ENCODE measurements around the gene GABRB1. TPM values are rescaled to one million over a fixed set of nuclear protein-coding genes. Genes with fewer than 3 reads are reported as not detected.

Gene GABRB1
- total and polyA plus RNA-seq, 2 donors (not counting 3 experiments of a cell fraction or from before 2014, with no cell fraction given) = not detected

DNA sequence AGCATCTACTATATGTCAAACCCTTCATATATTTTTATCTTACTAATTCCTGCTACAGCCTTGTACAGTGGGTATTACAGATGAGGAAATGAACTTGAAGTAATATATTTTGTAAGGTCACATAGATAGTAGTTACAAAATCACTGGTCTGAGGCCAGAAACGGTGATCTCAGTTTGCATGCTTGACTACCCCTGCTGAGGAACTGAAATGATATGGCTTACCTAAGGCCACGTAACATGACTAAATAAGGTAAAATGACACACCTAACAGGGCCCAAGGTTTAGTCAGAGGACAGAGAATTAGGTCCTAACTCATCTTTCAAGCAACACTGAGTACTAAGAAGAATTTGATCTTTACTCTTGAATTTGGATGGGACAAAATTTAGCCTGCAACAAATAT, 433.6 kb downstream of the GABRB1 start:
- Histone ChIP-seq H3K9me1 (replicated peaks; ENCODE audit: control insufficient read depth, extremely low read depth, insufficient read depth, low read length) (no peaks in the 10 kb centered on the region), H3K4me3 (replicated peaks in 1 of 3; ENCODE audit: insufficient read depth in 1 of 3, low read depth in 1 of 3, low read length in 3 of 3) (no peak overlapping the region), H4K20me1 (replicated peaks; ENCODE audit: control insufficient read depth, extremely low read depth, insufficient read depth, low read length) (no peaks in the 10 kb centered on the region), H3K27me3 (ENCODE audit: control insufficient read depth in 2 of 2, insufficient read depth in 2 of 2, low read length in 2 of 2) (no peaks in the 10 kb centered on the region), H3K36me3 (ENCODE audit: control insufficient read depth in 2 of 2, extremely low read depth in 1 of 2, insufficient read depth in 2 of 2, low read length in 2 of 2) (no peaks in the 10 kb centered on the region), H3K27ac (ENCODE audit: insufficient read depth, low read depth, low read length) (no peak overlapping the region), H3K9me3 (replicated peaks; ENCODE audit: control insufficient read depth, insufficient read depth, low read length) (no peaks in the 10 kb centered on the region), H3K4me1 (ENCODE audit: control insufficient read depth, extremely low read depth, insufficient read depth, low read length) (peaks cover 5% of the 10 kb centered on the region), H2AFZ (ENCODE audit: low read depth, low read length) (no peak overlapping the region), H3K79me2 (ENCODE audit: control insufficient read depth, insufficient read depth, low read length) (peaks cover 4% of the 10 kb centered on the region), H3K4me2 (ENCODE audit: insufficient read depth, low read length) (no peak overlapping the region), H3K9ac (replicated peaks; ENCODE audit: extremely low read depth, insufficient read depth, low read length) (no peak overlapping the region)
- POLR2A ChIA-PET = no interaction called here
- no TSS peak for BruUV-seq (replicated peaks)
- CTCF ChIA-PET = interaction anchor here (1.9 kb wide), 1 partner anchor 18 kb away, joined by 5 read pairs; no protein-coding TSS in a partner anchor
- dilution Hi-C loops (cut with MboI; ENCODE audit: extremely low pct_ligation_motif_present, low sequenced_read_pairs) = no loop called here
- no peak for TF ChIP-seq POLR2A (IDR thresholded peaks at IDR 0.05; ENCODE audit: low read depth, low read length)
- TF ChIP-seq POLR2AphosphoS5 (IDR thresholded peaks at IDR 0.05; ENCODE audit: insufficient read depth, low read depth, low read length) = no peak
- TF ChIP-seq, protein P1, sequence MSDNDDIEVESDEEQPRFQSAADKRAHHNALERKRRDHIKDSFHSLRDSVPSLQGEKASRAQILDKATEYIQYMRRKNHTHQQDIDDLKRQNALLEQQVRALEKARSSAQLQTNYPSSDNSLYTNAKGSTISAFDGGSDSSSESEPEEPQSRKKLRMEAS (IDR thresholded peaks at IDR 0.05; ENCODE audit: insufficient read depth, insufficient read length) = no peak
- no peak for TF ChIP-seq MYC (IDR thresholded peaks at IDR 0.05; ENCODE audit: low read depth, low read length)
- TF ChIP-seq, protein P2, sequence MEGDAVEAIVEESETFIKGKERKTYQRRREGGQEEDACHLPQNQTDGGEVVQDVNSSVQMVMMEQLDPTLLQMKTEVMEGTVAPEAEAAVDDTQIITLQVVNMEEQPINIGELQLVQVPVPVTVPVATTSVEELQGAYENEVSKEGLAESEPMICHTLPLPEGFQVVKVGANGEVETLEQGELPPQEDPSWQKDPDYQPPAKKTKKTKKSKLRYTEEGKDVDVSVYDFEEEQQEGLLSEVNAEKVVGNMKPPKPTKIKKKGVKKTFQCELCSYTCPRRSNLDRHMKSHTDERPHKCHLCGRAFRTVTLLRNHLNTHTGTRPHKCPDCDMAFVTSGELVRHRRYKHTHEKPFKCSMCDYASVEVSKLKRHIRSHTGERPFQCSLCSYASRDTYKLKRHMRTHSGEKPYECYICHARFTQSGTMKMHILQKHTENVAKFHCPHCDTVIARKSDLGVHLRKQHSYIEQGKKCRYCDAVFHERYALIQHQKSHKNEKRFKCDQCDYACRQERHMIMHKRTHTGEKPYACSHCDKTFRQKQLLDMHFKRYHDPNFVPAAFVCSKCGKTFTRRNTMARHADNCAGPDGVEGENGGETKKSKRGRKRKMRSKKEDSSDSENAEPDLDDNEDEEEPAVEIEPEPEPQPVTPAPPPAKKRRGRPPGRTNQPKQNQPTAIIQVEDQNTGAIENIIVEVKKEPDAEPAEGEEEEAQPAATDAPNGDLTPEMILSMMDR (IDR thresholded peaks at IDR 0.05; ENCODE audit: extremely low read depth in 1 of 2, insufficient read depth in 1 of 2, low read depth in 1 of 2, low read length in 2 of 2) = no peak
- no peak for TF ChIP-seq FOS (IDR thresholded peaks at IDR 0.05; ENCODE audit: borderline replicate concordance, insufficient read depth, low read length)
- no peak for TF ChIP-seq JUN (IDR thresholded peaks at IDR 0.05; ENCODE audit: borderline replicate concordance, insufficient read depth, insufficient read length, low read depth)
- TF ChIP-seq GATA2 (IDR thresholded peaks at IDR 0.05; ENCODE audit: insufficient read depth, insufficient read length, low read depth, low read length) = no peak
- TF ChIP-seq EZH2 (IDR thresholded peaks at IDR 0.05; ENCODE audit: borderline replicate concordance, low read depth, low read length, severe bottlenecking) = no peak
- intact Hi-C loops (cut with micrococcal nuclease) = loop anchor here (10.0 kb wide), 1 partner anchor 450 kb away; the partner anchor contains the start of gene NFXL1
- FAIRE-seq (no peak), DNase-seq (ENCODE audit: low read depth, low spot score) (no peak)

All from endothelial cell of umbilical vein (primary cell).